Measurements from ENCODE around the gene EPAS1.

Gene EPAS1

DNA sequence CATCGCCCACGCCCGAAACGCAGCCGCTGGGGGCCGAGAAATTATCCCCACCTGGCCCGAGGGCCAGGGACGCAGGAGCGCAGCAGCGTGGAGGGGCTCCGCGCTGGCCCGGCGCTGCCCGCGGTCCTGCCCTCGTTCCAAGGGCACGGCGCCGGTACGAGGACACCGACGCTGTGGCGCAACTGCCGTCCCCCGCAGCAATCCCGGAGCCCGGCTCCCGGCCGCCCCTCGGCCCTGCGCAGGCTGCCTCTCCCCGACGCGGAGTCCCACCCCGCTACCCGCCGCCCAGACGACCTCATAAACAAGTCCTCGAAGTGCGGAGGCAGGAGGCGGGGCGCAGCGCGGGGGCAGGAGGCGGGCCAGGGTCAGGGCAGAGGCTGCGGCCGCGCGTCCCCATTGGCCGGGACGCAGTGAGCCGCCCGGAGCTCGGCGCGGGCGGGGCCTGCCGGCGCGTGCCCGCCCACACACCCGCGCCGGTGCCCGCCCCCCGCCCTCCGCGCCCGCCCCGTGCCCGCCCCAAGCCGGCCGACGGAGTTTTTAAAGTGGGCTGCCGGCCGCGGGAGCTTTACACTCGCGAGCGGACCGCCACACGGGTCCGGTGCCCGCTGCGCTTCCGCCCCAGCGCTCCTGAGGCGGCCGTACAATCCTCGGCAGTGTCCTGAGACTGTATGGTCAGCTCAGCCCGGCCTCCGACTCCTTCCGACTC lies at the start of gene EPAS1:
TSS of gene EPAS1 (plus strand) at position 568 of the 706 bp plus-strand sequence. CDS start 505 bp downstream, outside the sequence.
- DNase-seq, result peak; percentile 66 to 72 (median 72)

GRCh38 chr2:46248171-46248570 lies 49.0 kb upstream of the EPAS1 start:
- no peak for DNase-seq

DNA sequence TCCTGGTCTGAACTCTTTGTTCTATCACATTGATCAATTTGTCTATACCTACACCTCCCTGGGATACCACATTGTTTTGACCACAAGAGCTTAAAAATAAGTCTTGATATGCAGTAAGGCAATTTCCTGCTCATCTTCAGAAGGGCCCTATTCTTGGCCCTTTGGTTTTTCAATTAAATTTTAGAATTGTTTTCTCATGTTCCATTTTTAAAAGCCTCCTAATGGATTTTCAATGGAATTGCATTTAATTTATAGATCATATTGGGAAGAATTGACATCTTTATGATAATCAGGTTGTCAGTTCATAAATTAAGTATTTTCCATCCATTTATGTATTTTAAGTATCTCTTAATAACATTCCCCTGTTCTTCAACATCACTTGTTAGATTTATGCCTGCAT lies 47.6 kb upstream of the EPAS1 start:
- no peak for DNase-seq

GRCh38 chr2:46252891-46253659 lies 44.1 kb upstream of the EPAS1 start:
- DNase-seq, result peak; percentile 36 to 71 (median 45)

- DNase-seq, result no peak
Measured at GRCh38 chr2:46254474-46254873, 42.7 kb upstream of the EPAS1 start.

- DNase-seq, result no peak
Measured at GRCh38 chr2:46256563-46257142, 40.6 kb upstream of the EPAS1 start.

DNA sequence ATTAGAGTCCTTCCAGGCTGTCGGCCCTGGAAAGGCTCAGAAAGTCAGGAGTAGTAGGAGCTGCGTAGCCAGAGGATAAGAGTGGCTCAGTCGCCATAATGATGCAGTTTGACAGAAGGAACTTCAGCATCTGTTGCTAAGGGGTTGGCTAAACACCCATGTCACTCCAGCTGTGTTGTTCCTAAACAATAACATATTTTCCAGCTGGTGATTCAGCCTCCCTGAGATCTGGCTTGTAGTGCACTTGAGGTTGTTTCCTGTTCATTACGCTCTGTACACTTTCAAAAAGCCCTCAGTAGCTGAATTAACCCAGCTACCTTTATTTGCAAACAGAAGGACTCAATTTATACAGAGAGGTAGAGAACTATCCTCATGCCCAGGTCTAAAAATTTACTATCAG lies 39.7 kb upstream of the EPAS1 start:
- DNase-seq, result peak; percentile 84 to 98 (median 87)

GRCh38 chr2:46257980-46258379 lies 39.2 kb upstream of the EPAS1 start:
- DNase-seq, result no peak

GRCh38 chr2:46258937-46259776 lies 38.0 kb upstream of the EPAS1 start:
- no peak for DNase-seq

DNA sequence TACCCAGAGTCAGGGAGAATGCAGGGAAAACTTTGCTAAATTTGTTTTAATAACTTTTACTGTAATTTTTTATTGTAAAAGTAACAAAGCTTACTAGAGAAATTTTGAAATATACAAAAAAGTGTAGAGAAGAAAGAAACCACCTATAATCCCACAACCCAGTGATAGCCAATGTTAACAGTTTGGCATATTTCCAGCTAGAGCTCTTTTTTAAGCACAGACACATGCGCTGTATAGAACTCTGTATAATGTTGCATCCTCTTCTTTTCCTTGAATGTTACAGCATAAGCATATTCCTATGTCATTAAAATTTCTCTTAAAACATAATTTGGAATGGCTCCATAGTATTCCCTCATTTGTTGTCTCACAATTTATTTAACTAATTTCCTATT lies 37.4 kb upstream of the EPAS1 start:
- DNase-seq, result no peak

DNA sequence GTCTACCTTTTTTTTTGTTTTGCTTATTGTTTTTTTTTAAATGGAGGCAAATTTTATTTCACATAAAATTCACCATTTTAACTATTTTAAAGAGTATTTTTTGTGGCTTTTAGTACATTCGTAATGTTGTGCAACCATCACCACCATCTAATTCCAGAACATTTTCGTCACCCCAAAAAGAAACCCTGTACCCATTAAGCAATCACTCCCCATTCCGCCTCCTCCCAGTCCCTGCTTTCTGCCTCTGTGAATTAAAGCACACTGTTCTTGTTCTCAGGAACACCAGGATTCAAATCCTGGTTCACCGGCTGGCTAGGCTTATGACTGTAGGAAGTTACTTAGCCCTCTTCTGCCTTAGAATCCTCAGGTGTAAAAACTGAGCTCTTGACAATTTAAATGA lies 36.9 kb upstream of the EPAS1 start:
- DNase-seq, result no peak

- no peak for DNase-seq
Measured at GRCh38 chr2:46262248-46262938, 34.8 kb upstream of the EPAS1 start.

DNA sequence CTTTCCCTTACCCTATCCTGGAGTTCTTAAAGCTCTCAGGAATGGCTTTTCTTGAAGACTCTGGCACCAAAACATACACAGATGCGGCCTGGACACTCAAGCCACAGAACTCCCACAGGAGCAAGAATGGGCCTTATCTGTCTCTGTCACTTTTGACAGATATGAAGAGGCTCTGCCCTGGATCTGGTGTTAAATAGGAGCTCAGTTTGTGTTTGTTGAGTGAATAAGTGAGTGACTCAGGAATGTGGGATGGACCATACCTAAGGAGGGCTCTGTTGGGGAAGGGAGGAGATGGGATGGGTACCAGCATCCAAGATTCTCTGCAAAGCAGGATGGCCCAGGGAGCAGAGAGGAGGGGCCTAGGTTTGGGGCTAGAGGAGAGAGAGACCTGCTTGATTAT lies 33.9 kb upstream of the EPAS1 start:
- DNase-seq, result no peak

DNA sequence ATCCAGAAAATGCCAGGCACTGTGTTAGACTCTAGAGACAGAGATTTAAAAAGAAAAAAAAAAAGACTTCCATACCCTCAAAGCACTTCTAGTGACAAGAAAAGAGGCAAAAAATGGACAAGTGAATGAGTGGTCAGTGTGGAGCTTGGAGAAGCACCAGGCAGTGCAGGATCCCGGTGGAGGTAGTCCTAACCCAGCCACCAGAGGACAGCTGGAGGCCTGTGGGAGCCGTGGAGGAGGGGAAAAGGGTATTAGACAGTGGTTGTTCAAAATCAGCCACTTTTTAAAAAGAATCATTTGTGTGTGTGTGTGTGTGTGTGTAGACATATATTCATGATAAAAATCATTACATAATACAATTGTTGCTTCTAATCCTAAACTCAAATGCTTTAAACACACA lies 32.8 kb upstream of the EPAS1 start:
- no peak for DNase-seq

- no peak for DNase-seq
Measured at GRCh38 chr2:46266134-46266533, 31.1 kb upstream of the EPAS1 start.

GRCh38 chr2:46267616-46268015 lies 29.6 kb upstream of the EPAS1 start:
- DNase-seq, result no peak

- DNase-seq, result no peak
Measured at GRCh38 chr2:46268196-46268595, 29.0 kb upstream of the EPAS1 start.

DNA sequence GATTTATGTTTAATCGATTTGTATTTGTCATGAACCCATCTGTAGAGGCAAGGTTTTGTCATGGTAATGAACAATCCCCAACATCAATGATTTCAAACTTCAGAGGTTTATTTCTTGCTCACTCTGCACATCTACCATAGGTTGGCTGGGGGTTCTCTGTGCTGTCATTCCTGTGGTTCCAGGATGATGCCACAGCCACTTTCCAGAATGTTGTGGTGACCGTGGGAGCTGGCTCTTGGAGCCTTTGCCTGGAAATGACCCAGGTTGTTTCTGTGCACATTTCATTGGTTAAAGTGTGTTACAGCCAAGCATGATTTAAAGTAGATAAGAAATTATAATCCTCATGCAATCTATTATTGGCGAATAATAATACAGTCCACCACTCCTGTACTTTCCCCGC lies 28.2 kb upstream of the EPAS1 start:
- no peak for DNase-seq

DNA sequence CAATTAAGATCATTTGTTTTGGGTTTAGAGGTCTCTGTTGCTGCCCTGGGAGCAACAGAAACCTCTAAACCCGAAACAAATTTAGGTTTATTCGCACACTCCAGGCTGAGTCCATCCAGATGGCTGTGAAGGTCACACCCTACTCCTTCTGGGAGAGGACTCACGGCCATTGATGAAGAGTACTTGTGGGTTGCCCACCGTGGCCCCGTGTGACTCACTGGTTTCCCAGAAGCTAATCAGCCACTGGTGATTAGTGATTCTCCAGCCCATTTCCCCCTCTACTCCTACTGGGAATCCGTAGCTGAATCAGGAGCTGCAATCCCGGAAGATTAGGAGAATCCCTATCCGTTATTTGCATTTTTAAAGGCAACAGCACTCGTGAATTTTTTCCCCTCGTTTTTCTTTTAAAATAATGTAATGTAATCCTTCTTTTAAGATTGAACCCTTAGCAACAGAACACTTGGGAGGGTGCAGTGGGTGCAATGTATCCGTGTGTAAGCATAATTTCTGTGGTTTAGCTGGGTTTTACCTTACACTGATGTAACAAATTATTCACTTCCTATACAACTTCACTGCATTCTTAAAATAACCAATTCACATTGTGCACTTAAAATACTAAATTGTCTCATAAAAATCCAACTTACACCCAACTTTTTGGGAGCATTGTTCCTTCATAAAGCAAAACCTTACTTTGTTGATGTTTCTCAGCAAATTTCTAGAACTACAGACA lies 27.5 kb upstream of the EPAS1 start:
- no peak for DNase-seq

GRCh38 chr2:46270384-46270783 lies 26.8 kb upstream of the EPAS1 start:
- DNase-seq, result no peak

DNA sequence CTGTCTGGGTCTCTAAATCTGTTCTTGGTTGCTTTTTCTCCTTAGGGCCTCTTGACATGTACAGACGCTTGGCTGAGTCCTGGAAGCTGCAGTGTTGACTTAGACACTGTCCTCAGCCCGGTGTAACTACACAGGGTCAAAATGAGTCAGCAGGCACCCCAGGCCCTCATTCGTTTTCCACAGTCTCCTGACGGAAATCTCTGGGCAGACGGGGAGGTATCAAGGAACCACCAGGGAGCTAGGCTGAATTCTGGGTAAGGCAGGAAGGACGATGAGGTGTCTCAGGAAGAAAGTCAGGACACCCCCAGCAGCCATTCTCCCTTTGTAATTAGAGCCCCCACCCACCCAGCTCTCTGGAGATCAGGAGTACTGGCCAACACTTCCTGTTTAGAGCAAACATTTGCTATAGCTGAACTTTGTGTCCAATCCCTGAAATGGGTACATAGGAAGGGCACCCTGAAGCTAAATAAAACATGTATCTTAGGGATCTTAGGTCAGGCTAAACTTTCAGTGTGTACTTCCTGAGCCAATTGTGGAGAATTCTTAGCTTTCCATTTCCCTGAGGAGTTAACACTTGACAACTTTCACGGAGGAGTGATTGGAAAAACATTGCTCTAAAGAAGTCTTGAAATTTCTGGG lies 23.9 kb upstream of the EPAS1 start:
- DNase-seq, result no peak
